Measurements from ENCODE around the gene NCOA1.

NCOA1 gene

DNA sequence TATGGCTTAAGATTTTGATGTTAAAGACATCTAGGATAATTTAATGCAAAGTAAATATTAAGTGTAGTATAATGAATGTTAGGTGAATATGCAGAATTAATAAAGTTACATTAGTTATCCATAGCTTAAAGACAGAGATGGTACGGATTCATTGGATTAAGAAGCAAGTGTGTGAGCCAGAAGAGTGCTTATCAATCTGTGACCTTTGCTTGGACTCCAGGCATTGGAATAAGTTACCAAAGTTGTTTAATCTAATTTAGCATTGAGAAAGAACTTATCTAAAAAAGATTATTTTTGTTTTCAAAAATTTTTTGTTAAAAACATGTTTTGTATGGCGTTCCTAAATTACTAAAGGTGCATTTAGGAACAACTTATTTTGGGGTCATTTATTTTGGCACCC is 23.8 kb downstream of the NCOA1 start:
- Histone ChIP-seq H2AFZ (ENCODE audit: insufficient read depth, low read length, poor library complexity) (no peak overlapping the region), H2BK5ac (ENCODE audit: low read depth, low read length, poor library complexity) (no peak overlapping the region), H4K12ac (ENCODE audit: low read depth, low read length) (no peak overlapping the region), H3K4me2 (ENCODE audit: low read length) (no peak overlapping the region), H3K23ac (ENCODE audit: low read length) (no peak overlapping the region), H3K4me1 (ENCODE audit: control insufficient read depth in 1 of 2, insufficient read depth in 2 of 2, low read length in 2 of 2) (no peaks in the 10 kb centered on the region), H3K79me2 (ENCODE audit: control insufficient read depth, insufficient read depth, low read length, poor library complexity) (no peaks in the 10 kb centered on the region), H3K9ac (ENCODE audit: low read length) (no peak overlapping the region), H3K4ac (ENCODE audit: low read depth, low read length) (no peak overlapping the region), H3K36me3 (ENCODE audit: control insufficient read depth in 1 of 2, insufficient read depth in 2 of 2, low read length in 2 of 2) (no peaks in the 10 kb centered on the region), H2BK120ac (ENCODE audit: insufficient read depth, low read length, poor library complexity) (no peak overlapping the region), H3K9me3 (ENCODE audit: insufficient read depth, low read depth, low read length) (no peaks in the 10 kb centered on the region), H3K27me3 (ENCODE audit: insufficient read depth, low read length) (no peaks in the 10 kb centered on the region), H4K8ac (ENCODE audit: low read depth, low read length) (no peak overlapping the region), H3K18ac (ENCODE audit: low read length) (no peak overlapping the region), H3K79me1 (ENCODE audit: low read length) (no peaks in the 10 kb centered on the region), H2BK12ac (ENCODE audit: low read length) (no peak overlapping the region), H2AK5ac (ENCODE audit: low read length) (no peak overlapping the region), H3K27ac (ENCODE audit: low read depth, low read length) (no peak overlapping the region), H3K14ac (ENCODE audit: low read length) (no peak overlapping the region), H3K4me3 (ENCODE audit: low read depth, low read length) (no peak overlapping the region), H4K91ac (ENCODE audit: low read depth, low read length) (no peak overlapping the region)
- DNase-seq, result no peak
- WGBS (ENCODE audit: extremely low coverage, insufficient coverage, insufficient read length), result no CpG with 5 or more reads among the region's 2 CpGs

DNA sequence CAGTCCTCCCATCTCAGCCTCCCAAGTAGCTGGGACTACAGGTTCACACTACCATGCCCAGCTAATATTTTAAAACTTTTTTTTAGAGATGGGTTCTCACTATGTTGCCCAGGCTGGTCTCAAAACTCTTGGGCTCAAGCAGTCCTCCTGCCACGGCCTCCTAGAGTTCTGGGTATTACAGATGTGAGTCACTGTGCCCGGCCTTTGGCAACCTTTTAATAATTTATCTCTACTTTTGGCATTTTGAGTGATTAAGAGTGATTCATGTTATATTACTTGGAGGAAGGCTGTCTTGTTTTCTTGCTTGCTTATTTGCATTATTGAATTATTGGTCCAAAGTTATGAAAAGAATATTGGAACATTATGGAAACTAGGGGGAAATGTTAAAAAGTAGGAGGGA is 24.3 kb downstream of the NCOA1 start:
- Histone ChIP-seq H3K36me3 (ENCODE audit: control insufficient read depth in 1 of 2, insufficient read depth in 2 of 2, low read length in 2 of 2) (no peaks in the 10 kb centered on the region), H4K8ac (ENCODE audit: low read depth, low read length) (no peak overlapping the region), H3K4me3 (ENCODE audit: low read depth, low read length) (no peak overlapping the region), H3K79me2 (ENCODE audit: control insufficient read depth, insufficient read depth, low read length, poor library complexity) (no peaks in the 10 kb centered on the region), H3K18ac (ENCODE audit: low read length) (no peak overlapping the region), H3K27me3 (ENCODE audit: insufficient read depth, low read length) (no peaks in the 10 kb centered on the region), H3K23ac (ENCODE audit: low read length) (no peak overlapping the region), H3K14ac (ENCODE audit: low read length) (no peak overlapping the region), H4K91ac (ENCODE audit: low read depth, low read length) (no peak overlapping the region), H2BK12ac (ENCODE audit: low read length) (no peak overlapping the region), H3K4ac (ENCODE audit: low read depth, low read length) (no peak overlapping the region), H2BK5ac (ENCODE audit: low read depth, low read length, poor library complexity) (no peak overlapping the region), H3K9ac (ENCODE audit: low read length) (no peak overlapping the region), H2BK120ac (ENCODE audit: insufficient read depth, low read length, poor library complexity) (no peak overlapping the region), H3K27ac (ENCODE audit: low read depth, low read length) (no peak overlapping the region), H3K79me1 (ENCODE audit: low read length) (no peaks in the 10 kb centered on the region), H3K4me1 (ENCODE audit: control insufficient read depth in 1 of 2, insufficient read depth in 2 of 2, low read length in 2 of 2) (no peaks in the 10 kb centered on the region), H2AFZ (ENCODE audit: insufficient read depth, low read length, poor library complexity) (no peak overlapping the region), H3K9me3 (ENCODE audit: insufficient read depth, low read depth, low read length) (no peaks in the 10 kb centered on the region), H4K12ac (ENCODE audit: low read depth, low read length) (no peak overlapping the region), H3K4me2 (ENCODE audit: low read length) (no peak overlapping the region), H2AK5ac (ENCODE audit: low read length) (no peak overlapping the region)
- WGBS (ENCODE audit: extremely low coverage, insufficient coverage, insufficient read length), result no CpG with 5 or more reads among the region's 2 CpGs
- DNase-seq, result peak in 1 of 2 donors; percentile 37

DNA sequence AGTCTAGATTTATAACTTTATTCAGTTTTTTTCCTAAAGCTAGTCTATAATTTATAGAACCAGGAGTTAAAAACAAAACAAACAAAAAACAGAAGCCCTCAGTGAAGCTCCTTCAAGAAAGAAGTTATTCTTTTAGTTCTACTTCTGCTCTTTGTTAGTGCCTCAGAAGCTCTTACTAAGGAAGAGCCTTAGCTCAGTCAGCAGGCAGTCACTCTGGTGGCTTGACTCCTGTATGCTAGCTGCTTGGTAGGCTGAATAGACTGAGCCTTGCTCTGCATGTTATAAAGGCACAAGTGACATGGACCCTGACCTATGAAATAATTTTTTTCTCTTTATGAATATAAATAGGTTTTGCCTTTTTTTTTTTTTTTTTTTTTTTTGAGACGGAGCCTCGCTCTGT is 24.8 kb downstream of the NCOA1 start:
- H2BK5ac ChIP-seq (ENCODE audit: low read depth, low read length, poor library complexity), result no peak overlapping the region
- no peak overlapping the region for H3K27ac ChIP-seq (ENCODE audit: low read depth, low read length)
- H3K36me3 ChIP-seq (ENCODE audit: control insufficient read depth in 1 of 2, insufficient read depth in 2 of 2, low read length in 2 of 2), result no peaks in the 10 kb centered on the region
- no peak overlapping the region for H4K12ac ChIP-seq (ENCODE audit: low read depth, low read length)
- no peak overlapping the region for H4K91ac ChIP-seq (ENCODE audit: low read depth, low read length)
- H4K8ac ChIP-seq (ENCODE audit: low read depth, low read length), result no peak overlapping the region
- no peak overlapping the region for H2AK5ac ChIP-seq (ENCODE audit: low read length)
- no peak overlapping the region for H2AFZ ChIP-seq (ENCODE audit: insufficient read depth, low read length, poor library complexity)
- no peak overlapping the region for H3K4me2 ChIP-seq (ENCODE audit: low read length)
- no peak overlapping the region for H2BK12ac ChIP-seq (ENCODE audit: low read length)
- no peaks in the 10 kb centered on the region for H3K79me2 ChIP-seq (ENCODE audit: control insufficient read depth, insufficient read depth, low read length, poor library complexity)
- no peak overlapping the region for H3K14ac ChIP-seq (ENCODE audit: low read length)
- H3K4me1 ChIP-seq (ENCODE audit: control insufficient read depth in 1 of 2, insufficient read depth in 2 of 2, low read length in 2 of 2), result no peaks in the 10 kb centered on the region
- DNase-seq, result peak in 1 of 2 donors; percentile 39
- no peak overlapping the region for H2BK120ac ChIP-seq (ENCODE audit: insufficient read depth, low read length, poor library complexity)
- no peak overlapping the region for H3K23ac ChIP-seq (ENCODE audit: low read length)
- H3K27me3 ChIP-seq (ENCODE audit: insufficient read depth, low read length), result no peaks in the 10 kb centered on the region
- no peaks in the 10 kb centered on the region for H3K79me1 ChIP-seq (ENCODE audit: low read length)
- H3K18ac ChIP-seq (ENCODE audit: low read length), result no peak overlapping the region
- no peak overlapping the region for H3K4ac ChIP-seq (ENCODE audit: low read depth, low read length)
- no peak overlapping the region for H3K4me3 ChIP-seq (ENCODE audit: low read depth, low read length)
- no peak overlapping the region for H3K9ac ChIP-seq (ENCODE audit: low read length)
- H3K9me3 ChIP-seq (ENCODE audit: insufficient read depth, low read depth, low read length), result no peaks in the 10 kb centered on the region
- no CpG with 5 or more reads among the region's 2 CpGs for WGBS (ENCODE audit: extremely low coverage, insufficient coverage, insufficient read length)

DNA sequence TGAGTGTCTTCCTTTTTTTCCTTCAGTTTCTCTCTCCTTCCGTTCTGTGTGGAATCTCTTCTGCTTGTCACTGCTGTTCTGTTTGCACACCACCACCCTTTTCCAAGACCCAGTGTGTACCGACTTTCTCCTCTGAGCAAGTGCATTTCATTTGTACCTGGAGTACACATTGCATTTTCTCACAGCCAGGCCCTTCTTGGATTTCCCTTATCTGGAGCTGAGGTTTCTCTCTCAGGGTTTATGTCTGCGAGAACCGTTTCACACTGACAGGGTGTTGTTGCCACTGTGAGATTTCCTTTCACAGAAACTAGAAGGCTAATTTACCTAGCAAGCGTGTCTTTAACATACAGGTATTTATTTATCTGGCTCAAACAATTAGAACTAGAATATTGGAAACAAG is 26.2 kb downstream of the NCOA1 start:
- Histone ChIP-seq H3K4me2 (ENCODE audit: low read length) (no peak overlapping the region), H4K8ac (ENCODE audit: low read depth, low read length) (no peak overlapping the region), H4K12ac (ENCODE audit: low read depth, low read length) (no peak overlapping the region), H3K79me1 (ENCODE audit: low read length) (no peaks in the 10 kb centered on the region), H3K79me2 (ENCODE audit: control insufficient read depth, insufficient read depth, low read length, poor library complexity) (no peaks in the 10 kb centered on the region), H2AFZ (ENCODE audit: insufficient read depth, low read length, poor library complexity) (no peak overlapping the region), H2AK5ac (ENCODE audit: low read length) (no peak overlapping the region), H3K4ac (ENCODE audit: low read depth, low read length) (no peak overlapping the region), H3K9ac (ENCODE audit: low read length) (no peak overlapping the region), H3K27ac (ENCODE audit: low read depth, low read length) (no peak overlapping the region), H3K14ac (ENCODE audit: low read length) (no peak overlapping the region), H3K36me3 (ENCODE audit: control insufficient read depth in 1 of 2, insufficient read depth in 2 of 2, low read length in 2 of 2) (no peaks in the 10 kb centered on the region), H4K91ac (ENCODE audit: low read depth, low read length) (no peak overlapping the region), H3K4me3 (ENCODE audit: low read depth, low read length) (no peak overlapping the region), H2BK12ac (ENCODE audit: low read length) (no peak overlapping the region), H3K4me1 (ENCODE audit: control insufficient read depth in 1 of 2, insufficient read depth in 2 of 2, low read length in 2 of 2) (no peaks in the 10 kb centered on the region), H2BK5ac (ENCODE audit: low read depth, low read length, poor library complexity) (no peak overlapping the region), H3K9me3 (ENCODE audit: insufficient read depth, low read depth, low read length) (no peaks in the 10 kb centered on the region), H3K27me3 (ENCODE audit: insufficient read depth, low read length) (no peaks in the 10 kb centered on the region), H3K18ac (ENCODE audit: low read length) (no peak overlapping the region), H2BK120ac (ENCODE audit: insufficient read depth, low read length, poor library complexity) (no peak overlapping the region), H3K23ac (ENCODE audit: low read length) (no peak overlapping the region)
- no CpG with 5 or more reads among the region's 5 CpGs for WGBS (ENCODE audit: extremely low coverage, insufficient coverage, insufficient read length)
- no peak for DNase-seq
